Gastroesophageal sphincter (tissue), 4 donors: ENCODE data around the gene MYOCD. TPM values are rescaled to one million over a fixed set of nuclear protein-coding genes. Genes with fewer than 3 reads are reported as not detected.
A peak's percentile ranks its signal among the peaks of the same experiment; 100 is the strongest.

Experiments used
- ATAC-seq: fragments of 150-250 bp; one replicate; pipeline ENCODE4 v1.9.1; 2016; ENCODE audit warnings: mild to moderate bottlenecking, moderate library complexity
- H3K27ac ChIP-seq, 4 donors: fragments of 200-600 bp; sonication (generic) in 3 of 4; 1 replicate in 3 of 4; 2 replicates in 1 of 4; pipeline ENCODE4 v1.5.1; 2016 to 2019
- H3K27me3 ChIP-seq: fragments of 200-600 bp; sonication (generic); one replicate; pipeline ENCODE4 v1.5.1; 2019
- H3K36me3 ChIP-seq, 2 donors: fragments of 200-600 bp; sonication (generic); one replicate each; pipeline ENCODE4 v1.5.1; 2019; ENCODE audit warnings: control low read depth in 1 of 2
- H3K4me1 ChIP-seq, 3 donors: fragments of 200-600 bp; sonication (generic); 1 replicate in 2 of 3; 2 replicates in 1 of 3; pipeline ENCODE4 v1.5.1; 2016 to 2019; ENCODE audit warnings: control low read depth in 2 of 3
- H3K4me3 ChIP-seq, 2 donors: fragments of 200-600 bp; sonication (generic); one replicate each; pipeline ENCODE4 v1.5.1; 2019; ENCODE audit warnings: mild to moderate bottlenecking in 1 of 2, moderate library complexity in 1 of 2
- H3K9me3 ChIP-seq, 3 donors: fragments of 200-600 bp; sonication (generic); one replicate each; pipeline ENCODE4 v1.5.1; 2017 to 2019; ENCODE audit warnings: control low read depth in 2 of 3
- EP300 ChIP-seq: sonication (generic); formaldehyde crosslinking; IDR thresholded peaks from one replicate; pipeline ENCODE4 v1.6.1; 2017; ENCODE audit warnings: antibody characterized with exemption, mild to moderate bottlenecking
- POLR2A ChIP-seq, 2 donors: fragments of 450-650 bp; IDR thresholded peaks; one replicate each; pipeline ENCODE4 v1.6.1; 2017; ENCODE audit warnings: antibody characterized with exemption in 2 of 2, mild to moderate bottlenecking in 2 of 2, moderate library complexity in 1 of 2
- POLR2AphosphoS5 ChIP-seq: sonication (generic); formaldehyde crosslinking; IDR thresholded peaks from one replicate; pipeline ENCODE4 v1.6.1; 2017; ENCODE audit warnings: antibody characterized with exemption
- WGBS, 2 donors: methylation state at CpG; one replicate each; pipeline ENCODE4 v1.1.5; 2018; ENCODE audit warnings: low coverage in 1 of 2; 5-methylcytosine and 5-hydroxymethylcytosine counted together
- total RNA-seq, 4 donors: library from RNA; depleted of rRNA; stranded (reverse); fragments of >200 nt; gene quantifications; one replicate each; pipeline ENCODE4 v1.1.0, GENCODE V29; 2016
- TF ChIP-seq, protein P1 (sequence below), 4 experiments: fragments of 200-600 bp in 2 of 4; fragments of 450-650 bp in 2 of 4; sonication (generic) in 1 of 4; IDR thresholded peaks; one replicate each; pipeline ENCODE4 v1.5.1; 2017 to 2019; ENCODE audit warnings: antibody characterized with exemption in 4 of 4, mild to moderate bottlenecking in 2 of 4, moderate library complexity in 2 of 4

MYOCD gene
- total RNA-seq, 4 donors from 2014 or later: 93.0 to 219 (median 120) TPM

DNA sequence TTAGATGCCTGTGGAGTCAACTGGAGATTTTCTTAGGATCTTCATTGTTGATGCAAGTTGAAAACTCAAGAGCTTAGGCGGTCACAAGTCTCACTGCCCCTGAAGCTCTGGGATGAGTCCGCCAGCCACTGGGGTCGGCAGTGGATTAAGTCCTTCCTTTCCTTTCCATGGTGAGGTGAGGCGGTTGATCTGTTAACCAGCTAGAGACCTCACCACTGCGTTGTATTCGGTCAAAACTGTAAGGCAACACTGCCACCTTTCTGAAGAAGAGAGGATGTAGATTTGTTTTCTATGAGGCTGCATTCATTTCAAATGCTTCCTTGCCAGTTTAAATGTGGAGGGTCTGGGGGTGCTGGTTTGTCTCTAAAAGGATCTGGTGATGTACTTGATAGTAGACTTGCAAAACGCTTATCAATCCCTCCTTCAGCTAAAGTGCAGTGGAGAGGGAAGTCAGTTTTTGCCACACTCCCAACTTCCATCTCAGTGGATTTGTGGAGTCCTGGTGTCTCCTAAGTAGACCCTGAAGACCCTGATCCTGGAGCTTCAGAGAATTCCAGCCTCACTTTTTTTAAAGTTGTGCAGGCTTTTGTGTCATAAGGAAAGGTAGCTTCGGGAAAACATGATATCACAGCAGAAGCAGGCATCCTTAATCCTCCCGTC is 1.7 kb downstream of the MYOCD start:
- H3K36me3 ChIP-seq: no peaks in the 10 kb centered on the region
- H3K4me3 ChIP-seq: peak overlapping the region; percentile 51 to 80
- peak; percentile 72 for ATAC-seq
- H3K4me1 ChIP-seq: peaks cover 0 to 56% (median 2%) of the 10 kb centered on the region in 3 donors
- H3K27ac ChIP-seq: peak overlapping the region; percentile 64 to 95 (median 92)
- no peaks in the 10 kb centered on the region for H3K9me3 ChIP-seq
- no peak for TF ChIP-seq EP300
- TF ChIP-seq, protein P1, sequence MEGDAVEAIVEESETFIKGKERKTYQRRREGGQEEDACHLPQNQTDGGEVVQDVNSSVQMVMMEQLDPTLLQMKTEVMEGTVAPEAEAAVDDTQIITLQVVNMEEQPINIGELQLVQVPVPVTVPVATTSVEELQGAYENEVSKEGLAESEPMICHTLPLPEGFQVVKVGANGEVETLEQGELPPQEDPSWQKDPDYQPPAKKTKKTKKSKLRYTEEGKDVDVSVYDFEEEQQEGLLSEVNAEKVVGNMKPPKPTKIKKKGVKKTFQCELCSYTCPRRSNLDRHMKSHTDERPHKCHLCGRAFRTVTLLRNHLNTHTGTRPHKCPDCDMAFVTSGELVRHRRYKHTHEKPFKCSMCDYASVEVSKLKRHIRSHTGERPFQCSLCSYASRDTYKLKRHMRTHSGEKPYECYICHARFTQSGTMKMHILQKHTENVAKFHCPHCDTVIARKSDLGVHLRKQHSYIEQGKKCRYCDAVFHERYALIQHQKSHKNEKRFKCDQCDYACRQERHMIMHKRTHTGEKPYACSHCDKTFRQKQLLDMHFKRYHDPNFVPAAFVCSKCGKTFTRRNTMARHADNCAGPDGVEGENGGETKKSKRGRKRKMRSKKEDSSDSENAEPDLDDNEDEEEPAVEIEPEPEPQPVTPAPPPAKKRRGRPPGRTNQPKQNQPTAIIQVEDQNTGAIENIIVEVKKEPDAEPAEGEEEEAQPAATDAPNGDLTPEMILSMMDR (IDR thresholded peaks at IDR 0.05): peak; percentile 24 to 72 (median 69)
- TF ChIP-seq POLR2A (IDR thresholded peaks at IDR 0.05): no peak
- TF ChIP-seq POLR2AphosphoS5: peak; percentile 62
- WGBS, 2 donors: 9 to 33% methylated on average over 1 to 7 of the region's 9 CpGs
- peaks cover 5% of the 10 kb centered on the region for H3K27me3 ChIP-seq

DNA sequence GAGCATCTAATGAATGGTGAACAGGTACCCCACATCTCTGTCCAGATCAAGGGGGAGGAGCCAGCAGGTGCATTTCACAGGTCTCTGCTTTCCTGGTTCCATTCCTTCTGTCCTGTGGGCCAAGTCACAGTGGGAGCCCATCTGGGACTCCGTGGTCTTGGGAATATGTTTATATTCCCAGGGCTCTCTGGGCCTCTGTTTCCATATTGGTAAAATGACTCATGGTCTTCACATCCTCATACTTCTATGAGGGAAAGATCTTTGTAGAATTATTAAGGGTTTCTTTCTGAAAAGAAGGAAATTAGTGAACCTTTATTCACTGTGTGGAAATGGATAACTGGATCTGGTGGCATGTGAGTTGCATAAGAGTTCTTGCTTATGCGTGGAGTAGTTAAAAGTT is 6.2 kb downstream of the MYOCD start:
- no peak for ATAC-seq
- H3K4me3 ChIP-seq: no peak overlapping the region
- 72 to 90% methylated on average over 1 to 2 of the region's 2 CpGs for WGBS, 2 donors
- H3K9me3 ChIP-seq: no peaks in the 10 kb centered on the region
- H3K36me3 ChIP-seq: no peaks in the 10 kb centered on the region
- H3K27me3 ChIP-seq: no peaks in the 10 kb centered on the region
- H3K4me1 ChIP-seq: peaks cover 0 to 48% (median 5%) of the 10 kb centered on the region in 3 donors
- TF ChIP-seq, protein P1 (IDR thresholded peaks at IDR 0.05): no peak
- TF ChIP-seq POLR2AphosphoS5 (no peak), POLR2A (IDR thresholded peaks at IDR 0.05) (no peak), EP300 (no peak)
- peak overlapping the region in 3 of 4 donors; percentile 34 to 95 (median 52) for H3K27ac ChIP-seq

DNA sequence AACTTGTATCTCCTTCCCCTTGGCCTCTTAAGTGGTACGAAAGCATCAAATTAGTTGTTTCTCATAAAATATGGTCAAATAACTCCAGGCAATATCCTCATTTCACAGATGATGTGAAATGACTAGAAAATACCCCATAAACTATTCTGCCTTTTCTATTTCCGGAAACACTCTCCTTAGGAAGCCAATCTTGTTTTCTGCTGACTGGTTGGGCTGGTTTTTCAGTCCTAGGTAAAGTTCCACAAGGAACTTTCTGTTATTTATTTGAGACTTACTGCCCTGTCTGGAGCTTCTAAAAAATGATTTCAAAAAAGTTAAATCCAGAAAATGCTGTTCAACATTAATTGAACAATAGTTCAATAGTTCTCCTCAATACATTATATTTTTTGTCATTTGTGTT is 7.3 kb downstream of the MYOCD start:
- 79% methylated on average over 2 of the region's 2 CpGs for WGBS, 2 donors

DNA sequence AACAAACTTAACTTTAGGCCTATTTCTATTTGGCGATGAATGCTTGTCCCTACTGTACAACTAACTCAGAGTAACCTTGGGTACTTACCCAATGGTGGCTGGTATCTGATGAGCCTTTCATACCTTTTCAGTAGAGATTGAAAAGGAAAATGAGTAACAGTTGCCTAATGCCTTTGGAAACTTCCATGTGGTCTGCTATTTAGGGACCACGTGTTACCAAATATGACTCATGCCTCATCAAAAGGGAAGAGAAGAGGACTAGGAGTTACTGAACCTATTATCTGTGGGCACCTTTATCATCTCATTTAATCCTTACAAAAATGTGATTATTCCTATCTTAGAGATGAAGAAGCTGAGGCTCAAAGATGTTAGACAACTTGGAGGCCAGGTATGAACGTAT is 8.1 kb downstream of the MYOCD start:
- H3K9me3 ChIP-seq: no peaks in the 10 kb centered on the region
- no peaks in the 10 kb centered on the region for H3K36me3 ChIP-seq
- H3K27me3 ChIP-seq: no peaks in the 10 kb centered on the region
- peaks cover 0 to 64% (median 5%) of the 10 kb centered on the region in 3 donors for H3K4me1 ChIP-seq
- peak; percentile 35 for TF ChIP-seq POLR2AphosphoS5
- no peak for TF ChIP-seq EP300
- TF ChIP-seq, protein P1 (IDR thresholded peaks at IDR 0.05): no peak
- no peak for TF ChIP-seq POLR2A (IDR thresholded peaks at IDR 0.05)
- 64 to 67% methylated on average over 3 of the region's 3 CpGs for WGBS, 2 donors
- H3K27ac ChIP-seq: peak overlapping the region in 3 of 4 donors; percentile 15 to 52 (median 43)
- H3K4me3 ChIP-seq: no peak overlapping the region
- no peak for ATAC-seq

More for the DNA sequence above, 7.3 kb downstream of the MYOCD start:
- Histone ChIP-seq H3K27ac (peak overlapping the region in 3 of 4 donors; percentile 34 to 95 (median 52)), H3K4me3 (no peak overlapping the region), H3K36me3 (no peaks in the 10 kb centered on the region), H3K9me3 (no peaks in the 10 kb centered on the region), H3K27me3 (no peaks in the 10 kb centered on the region), H3K4me1 (peaks cover 0 to 56% (median 5%) of the 10 kb centered on the region in 3 donors)
- no peak for ATAC-seq
- TF ChIP-seq POLR2A (IDR thresholded peaks at IDR 0.05) (no peak), EP300 (no peak)

DNA sequence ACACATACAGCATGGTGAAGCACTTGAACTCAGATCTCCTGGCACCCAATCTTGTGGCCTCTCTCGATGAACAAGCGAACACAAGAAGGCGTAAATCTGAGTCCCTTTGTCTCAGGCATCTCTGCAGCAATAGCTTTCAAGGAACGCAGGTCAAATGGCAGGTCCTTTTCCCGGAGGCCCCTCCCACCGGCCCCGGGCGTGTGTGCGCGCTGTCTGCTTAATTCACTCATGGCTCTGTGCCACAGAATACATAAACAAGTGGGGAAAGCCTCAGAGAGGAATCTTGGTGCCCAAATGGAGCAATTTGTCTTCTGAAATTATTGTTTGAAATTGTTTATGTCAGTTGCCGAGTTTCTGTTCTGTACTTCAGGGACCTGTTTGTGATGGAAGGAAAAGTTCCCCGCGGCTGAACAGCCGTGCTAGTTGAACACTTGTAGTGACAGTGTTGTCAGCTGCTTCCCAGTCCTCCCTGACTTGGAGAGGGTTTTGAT is 14.8 kb downstream of the MYOCD start:
- 18 to 20% methylated on average over 7 to 14 of the region's 14 CpGs for WGBS, 2 donors
- Histone ChIP-seq H3K9me3 (no peaks in the 10 kb centered on the region), H3K4me3 (peak overlapping the region in 1 of 2 donors; percentile 38), H3K36me3 (no peaks in the 10 kb centered on the region), H3K4me1 (peaks cover 3 to 91% (median 8%) of the 10 kb centered on the region in 3 donors), H3K27ac (peak overlapping the region; percentile 88 to 96 (median 91)), H3K27me3 (no peaks in the 10 kb centered on the region)
- TF ChIP-seq POLR2AphosphoS5: peak; percentile 96
- TF ChIP-seq, protein P1 (IDR thresholded peaks at IDR 0.05): no peak
- no peak for TF ChIP-seq EP300
- ATAC-seq: peak; percentile 89
